Measurements from ENCODE around the gene LRRC38. TPM values are rescaled to one million over a fixed set of nuclear protein-coding genes. Genes with fewer than 3 reads are reported as not detected.

Gene LRRC38, protein sequence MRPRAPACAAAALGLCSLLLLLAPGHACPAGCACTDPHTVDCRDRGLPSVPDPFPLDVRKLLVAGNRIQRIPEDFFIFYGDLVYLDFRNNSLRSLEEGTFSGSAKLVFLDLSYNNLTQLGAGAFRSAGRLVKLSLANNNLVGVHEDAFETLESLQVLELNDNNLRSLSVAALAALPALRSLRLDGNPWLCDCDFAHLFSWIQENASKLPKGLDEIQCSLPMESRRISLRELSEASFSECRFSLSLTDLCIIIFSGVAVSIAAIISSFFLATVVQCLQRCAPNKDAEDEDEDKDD
- not detected for polyA plus RNA-seq (2012; ENCODE audit: insufficient read length, low read depth)

DNA sequence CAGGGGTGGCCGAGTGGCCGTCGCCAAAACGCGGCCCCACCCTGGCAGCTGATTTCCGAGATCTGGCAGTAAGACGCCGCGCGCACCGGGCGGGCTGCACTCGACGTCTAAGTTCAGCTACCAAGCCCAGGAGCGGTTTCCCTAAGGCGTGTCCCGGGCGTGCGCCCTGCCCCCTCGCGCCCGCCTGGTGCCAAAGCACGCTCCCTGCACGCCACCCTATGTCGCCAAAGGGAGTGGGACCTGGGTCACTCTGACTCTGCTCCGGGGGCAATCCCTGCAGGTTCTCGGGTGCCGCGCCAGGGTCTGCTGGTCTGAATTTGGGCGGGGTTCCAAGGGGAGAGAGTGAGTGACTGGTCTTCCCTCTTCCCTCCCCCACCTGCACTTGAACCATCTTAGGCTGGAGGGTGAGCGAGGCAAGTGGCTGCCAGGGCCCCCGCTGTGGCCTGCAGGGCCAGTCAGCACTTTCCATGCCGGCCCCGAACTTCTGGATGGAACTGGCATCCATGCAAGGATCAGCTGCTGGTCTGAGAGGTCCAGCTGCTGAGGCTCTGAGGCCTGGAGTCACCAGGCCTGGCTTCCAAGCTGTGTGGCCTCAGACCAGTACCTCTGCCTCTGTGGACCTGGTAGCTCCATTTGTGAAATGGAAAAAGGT lies at the start of gene LRRC38:
LRRC38 (minus strand) TSS at position 109 of the 652 bp plus-strand sequence. CDS start 410 bp downstream, outside the sequence.
- no peak for TF ChIP-seq FOXP2 (optimal IDR thresholded peaks at IDR 0.05; ENCODE audit: borderline replicate concordance, extremely low read depth, extremely low read length, insufficient read depth)
- TF ChIP-seq SIN3A (IDR thresholded peaks at IDR 0.05; ENCODE audit: borderline replicate concordance, insufficient read depth, low read length): no peak
- no peak for TF ChIP-seq TAF1 (IDR thresholded peaks at IDR 0.05; ENCODE audit: borderline replicate concordance, insufficient read depth, low read length)
- TF ChIP-seq POLR2AphosphoS5 (IDR thresholded peaks at IDR 0.05; ENCODE audit: low read depth, low read length): no peak
- no peak for TF ChIP-seq REST (IDR thresholded peaks at IDR 0.05; ENCODE audit: insufficient read depth in 1 of 2, low read depth in 2 of 2, low read length in 2 of 2)

GRCh38 chr1:13560541-13560940 lies 46.7 kb upstream of the LRRC38 start:
- no peak for TF ChIP-seq POLR2AphosphoS5 (IDR thresholded peaks at IDR 0.05; ENCODE audit: low read depth, low read length)
- TF ChIP-seq TAF1 (IDR thresholded peaks at IDR 0.05; ENCODE audit: borderline replicate concordance, insufficient read depth, low read length): no peak
- TF ChIP-seq REST (IDR thresholded peaks at IDR 0.05; ENCODE audit: insufficient read depth in 1 of 2, low read depth in 2 of 2, low read length in 2 of 2): no peak
- TF ChIP-seq FOXP2 (optimal IDR thresholded peaks at IDR 0.05; ENCODE audit: borderline replicate concordance, extremely low read depth, extremely low read length, insufficient read depth): no peak
- no peak for TF ChIP-seq SIN3A (IDR thresholded peaks at IDR 0.05; ENCODE audit: borderline replicate concordance, insufficient read depth, low read length)

GRCh38 chr1:13556224-13556764 lies 42.5 kb upstream of the LRRC38 start:
- TF ChIP-seq TAF1 (IDR thresholded peaks at IDR 0.05; ENCODE audit: borderline replicate concordance, insufficient read depth, low read length) (no peak), SIN3A (IDR thresholded peaks at IDR 0.05; ENCODE audit: borderline replicate concordance, insufficient read depth, low read length) (no peak), FOXP2 (optimal IDR thresholded peaks at IDR 0.05; ENCODE audit: borderline replicate concordance, extremely low read depth, extremely low read length, insufficient read depth) (no peak), POLR2AphosphoS5 (IDR thresholded peaks at IDR 0.05; ENCODE audit: low read depth, low read length) (no peak), REST (IDR thresholded peaks at IDR 0.05; ENCODE audit: insufficient read depth in 1 of 2, low read depth in 2 of 2, low read length in 2 of 2) (no peak)

DNA sequence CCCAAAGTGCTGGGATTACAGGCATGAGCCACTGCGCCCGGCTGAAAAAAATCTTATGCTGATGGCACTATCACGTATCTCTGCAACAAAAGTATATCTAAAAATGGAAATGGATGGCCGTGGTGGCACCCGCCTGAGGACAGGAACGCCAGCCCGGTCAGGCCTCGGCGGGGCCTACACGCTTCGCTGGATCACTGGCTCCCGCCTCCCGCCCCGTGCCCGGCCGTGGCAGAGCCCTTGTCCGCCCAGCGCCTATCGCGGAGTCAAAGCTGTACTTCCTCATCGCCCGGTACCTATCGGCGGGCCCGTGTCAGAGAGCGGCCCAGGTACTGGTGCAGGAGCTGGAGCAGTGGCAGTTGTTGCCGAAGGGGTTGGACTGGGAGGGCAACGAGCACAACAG lies 41.0 kb upstream of the LRRC38 start:
- TF ChIP-seq REST (IDR thresholded peaks at IDR 0.05; ENCODE audit: insufficient read depth in 1 of 2, low read depth in 2 of 2, low read length in 2 of 2) (no peak), POLR2AphosphoS5 (IDR thresholded peaks at IDR 0.05; ENCODE audit: low read depth, low read length) (no peak), SIN3A (IDR thresholded peaks at IDR 0.05; ENCODE audit: borderline replicate concordance, insufficient read depth, low read length) (no peak), TAF1 (IDR thresholded peaks at IDR 0.05; ENCODE audit: borderline replicate concordance, insufficient read depth, low read length) (no peak), FOXP2 (optimal IDR thresholded peaks at IDR 0.05; ENCODE audit: borderline replicate concordance, extremely low read depth, extremely low read length, insufficient read depth) (no peak)
